ENCODE results near the gene DSTN.
A peak's percentile ranks its signal among the peaks of the same experiment; 100 is the strongest.

Gene DSTN

DNA sequence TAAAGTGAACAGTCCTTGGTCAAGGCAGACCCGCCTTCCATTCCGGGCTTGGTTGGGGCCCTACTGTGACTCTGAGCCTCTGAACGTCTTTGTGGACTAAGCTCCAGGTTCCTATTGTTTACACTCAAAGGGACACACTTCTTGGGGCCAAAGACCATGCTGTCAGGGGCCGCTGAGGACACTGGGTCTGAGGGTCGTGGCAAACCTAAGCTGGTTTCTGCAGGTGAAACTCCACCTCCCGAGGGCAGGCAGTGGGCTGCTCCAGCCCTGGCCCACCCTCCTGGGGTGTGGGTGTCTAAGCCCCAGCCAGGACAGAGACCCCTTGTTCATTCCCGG lies 43.1 kb downstream of the DSTN start:
- Histone ChIP-seq H3K9me3 (ENCODE audit: control insufficient read depth in 1 of 2, low read length in 2 of 2) (no peaks in the 10 kb centered on the region), H3K27ac (ENCODE audit: low read length) (peak overlapping the region; percentile 45), H3K4me3 (ENCODE audit: low read depth in 1 of 2, low read length in 2 of 2) (no peak overlapping the region), H3K4me1 (ENCODE audit: control insufficient read depth in 1 of 2, insufficient read depth in 2 of 2, low read length in 2 of 2) (peaks cover 5 to 76% of the 10 kb centered on the region in 2 donors), H3K36me3 (ENCODE audit: control insufficient read depth in 1 of 2, insufficient read depth in 2 of 2, low read length in 2 of 2) (peaks cover 16 to 30% of the 10 kb centered on the region in 2 donors), H3K27me3 (ENCODE audit: low read depth, low read length) (no peaks in the 10 kb centered on the region)

DNA sequence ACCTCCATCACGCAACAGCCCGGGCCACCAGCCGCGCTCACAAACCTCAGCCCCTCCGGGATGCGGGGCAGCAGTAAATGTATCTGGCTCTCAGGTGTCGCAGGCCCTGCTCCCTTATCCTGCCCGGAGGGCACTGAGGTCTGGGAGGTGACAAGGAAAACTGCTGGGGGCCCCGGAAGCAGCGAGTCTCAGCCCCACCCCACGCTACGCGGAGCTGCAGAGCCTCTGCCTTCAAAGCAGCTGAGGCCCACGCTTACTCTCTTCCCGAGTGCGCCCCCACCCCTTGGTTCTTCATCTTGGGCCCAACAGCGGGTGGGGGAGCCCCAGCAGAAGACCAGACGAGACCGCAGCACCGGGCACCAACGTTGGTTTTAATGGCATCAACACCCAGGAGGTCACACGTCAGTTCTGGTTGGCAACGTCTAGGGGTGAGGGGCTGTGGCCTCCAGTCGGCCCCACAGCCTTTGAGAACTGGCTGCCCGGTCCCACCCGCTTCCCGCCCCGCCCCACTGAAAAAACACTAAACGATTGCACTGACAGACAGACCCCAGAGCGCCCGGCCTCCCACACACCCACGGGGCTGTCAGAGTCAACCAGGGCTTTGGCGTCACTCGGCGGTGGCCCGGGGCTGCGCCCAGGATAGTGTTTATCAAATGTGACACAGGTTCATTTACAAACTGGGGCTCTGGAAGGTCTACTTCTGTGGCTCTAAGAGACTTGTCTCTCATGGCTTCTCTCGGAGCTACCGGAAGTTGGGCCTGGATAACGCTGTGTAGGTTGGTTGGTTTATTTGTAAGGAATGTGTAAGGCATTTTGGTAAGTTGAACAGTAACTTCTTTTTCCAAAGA lies 43.7 kb downstream of the DSTN start:
- H3K4me3 ChIP-seq (ENCODE audit: low read depth in 1 of 2, low read length in 2 of 2): peak overlapping the region in 1 of 2 donors; percentile 29
- H3K4me1 ChIP-seq (ENCODE audit: control insufficient read depth in 1 of 2, insufficient read depth in 2 of 2, low read length in 2 of 2): peaks cover 5 to 76% of the 10 kb centered on the region in 2 donors
- no peaks in the 10 kb centered on the region for H3K27me3 ChIP-seq (ENCODE audit: low read depth, low read length)
- H3K9me3 ChIP-seq (ENCODE audit: control insufficient read depth in 1 of 2, low read length in 2 of 2): no peaks in the 10 kb centered on the region
- peak overlapping the region; percentile 45 for H3K27ac ChIP-seq (ENCODE audit: low read length)
- peaks cover 22 to 32% of the 10 kb centered on the region in 2 donors for H3K36me3 ChIP-seq (ENCODE audit: control insufficient read depth in 1 of 2, insufficient read depth in 2 of 2, low read length in 2 of 2)

DNA sequence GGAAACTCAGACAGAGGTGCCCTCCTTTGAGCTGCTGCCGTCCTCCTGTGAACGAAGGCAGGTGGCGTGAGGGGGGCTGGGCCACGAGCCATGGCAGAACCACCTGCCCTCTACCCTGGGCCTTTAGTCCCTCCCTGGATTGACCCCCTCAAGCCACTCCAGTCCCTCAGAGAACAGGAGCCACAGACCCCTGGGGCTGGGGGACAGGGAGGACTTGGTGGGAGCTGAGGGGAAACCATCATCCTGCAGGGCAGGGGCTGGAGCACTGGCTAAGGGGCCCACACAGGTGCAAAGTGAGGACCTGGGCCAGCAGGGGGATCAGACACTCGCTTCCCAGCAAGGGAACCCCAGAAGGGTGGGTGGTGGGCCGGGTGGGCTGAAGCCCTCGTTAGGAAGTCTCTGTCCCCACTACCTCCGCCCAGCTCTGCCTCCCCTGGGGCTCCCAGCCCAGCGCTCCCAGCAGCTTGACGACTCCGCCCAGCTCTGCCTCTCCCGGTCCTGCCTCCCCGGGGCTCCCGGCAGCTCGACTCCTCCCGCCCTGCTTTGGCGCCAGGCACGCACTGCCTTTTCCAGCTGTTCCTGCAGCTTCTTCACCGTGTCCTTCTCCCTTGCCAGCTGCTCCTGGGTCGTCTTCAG lies 44.4 kb downstream of the DSTN start:
- no peaks in the 10 kb centered on the region for H3K9me3 ChIP-seq (ENCODE audit: control insufficient read depth in 1 of 2, low read length in 2 of 2)
- peak overlapping the region in 1 of 2 donors; percentile 29 for H3K4me3 ChIP-seq (ENCODE audit: low read depth in 1 of 2, low read length in 2 of 2)

DNA sequence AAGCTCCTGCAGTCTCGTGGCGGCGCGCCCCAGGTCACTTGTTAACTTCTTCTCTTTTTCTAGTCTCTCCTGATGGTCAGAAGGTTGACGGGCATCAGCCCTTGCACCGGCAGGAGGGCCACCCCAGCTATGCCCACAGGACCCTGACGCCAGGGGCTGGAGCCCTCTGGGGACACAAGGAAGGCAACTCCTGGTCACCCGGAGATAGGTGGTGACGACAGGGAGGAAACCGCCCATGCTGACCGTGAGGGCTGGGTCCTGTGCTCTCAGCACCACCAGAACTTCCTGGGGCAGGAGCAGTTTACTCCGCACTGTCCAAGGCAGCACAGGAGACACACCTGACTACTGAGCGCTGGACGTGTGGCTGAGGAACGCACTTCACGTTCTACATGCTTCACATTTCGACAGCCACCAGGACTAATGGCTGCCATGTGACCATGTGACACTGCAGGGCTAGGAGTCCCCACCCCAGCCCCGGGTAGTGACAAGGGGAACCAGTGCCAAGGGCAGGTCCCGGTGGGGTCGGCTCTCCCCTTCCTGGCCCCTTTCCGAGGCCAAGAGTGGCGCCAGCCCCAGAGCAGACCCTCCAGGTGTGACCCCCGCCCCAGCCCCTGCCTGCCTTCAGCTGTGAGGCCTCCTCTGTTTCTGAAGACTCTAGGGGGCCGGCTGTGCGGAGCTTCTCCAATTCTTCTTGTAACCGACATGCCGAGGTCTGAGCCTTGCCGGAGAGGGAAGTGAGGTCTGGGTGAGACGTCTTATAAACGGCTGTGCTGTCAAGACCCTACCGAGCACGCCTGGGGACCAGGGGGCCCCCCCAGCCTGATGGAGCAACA lies 45.2 kb downstream of the DSTN start:
- Histone ChIP-seq H3K4me3 (ENCODE audit: low read depth in 1 of 2, low read length in 2 of 2) (peak overlapping the region in 1 of 2 donors; percentile 29), H3K36me3 (ENCODE audit: control insufficient read depth in 1 of 2, insufficient read depth in 2 of 2, low read length in 2 of 2) (peaks cover 27 to 31% of the 10 kb centered on the region in 2 donors), H3K9me3 (ENCODE audit: control insufficient read depth in 1 of 2, low read length in 2 of 2) (no peaks in the 10 kb centered on the region), H3K27ac (ENCODE audit: low read length) (no peak overlapping the region), H3K4me1 (ENCODE audit: control insufficient read depth in 1 of 2, insufficient read depth in 2 of 2, low read length in 2 of 2) (peaks cover 5 to 65% of the 10 kb centered on the region in 2 donors), H3K27me3 (ENCODE audit: low read depth, low read length) (no peaks in the 10 kb centered on the region)

More for the DNA sequence above, 44.4 kb downstream of the DSTN start:
- Histone ChIP-seq H3K36me3 (ENCODE audit: control insufficient read depth in 1 of 2, insufficient read depth in 2 of 2, low read length in 2 of 2) (peaks cover 27 to 31% of the 10 kb centered on the region in 2 donors), H3K4me1 (ENCODE audit: control insufficient read depth in 1 of 2, insufficient read depth in 2 of 2, low read length in 2 of 2) (peaks cover 5 to 72% of the 10 kb centered on the region in 2 donors), H3K27me3 (ENCODE audit: low read depth, low read length) (no peaks in the 10 kb centered on the region), H3K27ac (ENCODE audit: low read length) (no peak overlapping the region)

DNA sequence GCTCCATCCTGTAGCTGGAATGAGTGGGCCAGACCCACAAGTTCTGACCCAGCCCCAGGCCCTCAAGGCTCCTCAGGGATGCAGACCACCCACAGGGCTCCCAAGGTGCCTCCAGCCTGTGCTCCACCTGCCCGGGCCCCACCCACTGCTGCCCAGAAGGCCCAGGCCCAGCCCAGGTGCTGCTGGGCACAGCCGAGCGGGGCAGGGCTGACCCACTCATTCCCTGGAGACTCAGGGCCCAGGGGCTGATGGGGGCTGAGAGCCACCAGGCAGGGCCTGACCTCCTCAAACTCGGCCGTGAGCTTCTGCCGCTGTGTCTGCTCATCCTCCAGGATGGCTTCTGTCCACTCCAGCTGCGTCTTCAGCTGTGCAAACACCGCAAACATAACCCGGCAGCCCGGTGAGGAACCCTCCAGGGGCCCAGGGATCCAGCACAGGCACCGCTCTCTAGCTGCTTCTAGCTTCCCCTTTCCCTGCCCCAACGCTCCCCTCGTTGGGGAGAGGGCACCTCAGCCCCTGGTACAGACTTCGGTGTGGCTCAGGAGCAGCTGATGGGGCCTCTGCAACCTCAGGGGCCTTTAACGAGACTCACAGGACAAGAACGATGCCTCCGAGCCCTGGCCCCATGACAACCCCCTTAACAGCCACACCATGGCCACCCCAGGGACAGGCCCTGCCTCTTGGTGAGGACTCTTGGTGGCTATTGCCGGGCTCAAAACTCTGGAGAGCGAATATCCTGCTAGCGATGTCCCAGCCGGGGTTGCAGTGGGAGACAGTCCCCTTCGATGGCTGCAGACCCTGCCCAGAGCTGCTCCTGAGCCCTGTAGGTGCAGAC lies 46.0 kb downstream of the DSTN start:
- Histone ChIP-seq H3K27me3 (ENCODE audit: low read depth, low read length) (no peaks in the 10 kb centered on the region), H3K4me1 (ENCODE audit: control insufficient read depth in 1 of 2, insufficient read depth in 2 of 2, low read length in 2 of 2) (peaks cover 5 to 58% of the 10 kb centered on the region in 2 donors), H3K4me3 (ENCODE audit: low read depth in 1 of 2, low read length in 2 of 2) (no peak overlapping the region), H3K27ac (ENCODE audit: low read length) (no peak overlapping the region), H3K36me3 (ENCODE audit: control insufficient read depth in 1 of 2, insufficient read depth in 2 of 2, low read length in 2 of 2) (peaks cover 33 to 39% of the 10 kb centered on the region in 2 donors), H3K9me3 (ENCODE audit: control insufficient read depth in 1 of 2, low read length in 2 of 2) (no peaks in the 10 kb centered on the region)

DNA sequence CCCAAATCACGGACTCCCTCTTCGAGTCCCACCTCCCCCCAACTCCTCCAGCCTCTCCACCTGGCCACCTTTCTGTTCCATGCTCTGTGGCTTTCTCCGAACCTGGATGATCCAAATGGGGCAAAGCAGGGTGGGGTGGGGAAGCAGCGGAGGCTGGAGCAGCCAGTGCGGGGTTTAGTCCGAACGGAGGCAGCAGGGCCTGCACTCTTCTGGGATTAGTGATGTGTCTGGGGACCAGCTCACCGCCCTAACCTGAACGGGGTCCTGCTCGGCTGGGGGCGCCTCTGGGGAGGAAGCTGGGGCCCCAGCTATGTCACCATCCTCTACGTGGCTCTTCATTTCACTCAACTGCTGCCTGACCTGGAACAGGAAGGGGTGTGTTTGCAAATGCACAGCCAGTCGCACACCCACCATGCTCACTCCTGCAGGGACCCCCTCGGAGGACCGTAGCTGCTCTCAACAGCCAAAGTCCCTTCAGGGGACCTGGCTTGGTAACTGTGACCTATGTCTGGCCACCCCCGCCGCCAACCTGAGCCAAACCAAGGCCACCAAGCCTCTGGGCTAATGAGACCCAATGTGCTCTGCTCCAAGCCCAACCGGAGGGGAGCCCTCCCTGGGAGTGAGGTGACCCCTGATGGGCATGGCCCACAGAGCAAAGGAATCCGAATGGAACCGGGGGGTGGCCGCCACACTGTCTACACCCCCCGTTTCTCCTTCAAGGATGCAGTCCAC lies 46.8 kb downstream of the DSTN start:
- Histone ChIP-seq H3K9me3 (ENCODE audit: control insufficient read depth in 1 of 2, low read length in 2 of 2) (no peaks in the 10 kb centered on the region), H3K27me3 (ENCODE audit: low read depth, low read length) (no peaks in the 10 kb centered on the region), H3K4me3 (ENCODE audit: low read depth in 1 of 2, low read length in 2 of 2) (no peak overlapping the region), H3K4me1 (ENCODE audit: control insufficient read depth in 1 of 2, insufficient read depth in 2 of 2, low read length in 2 of 2) (peaks cover 5 to 50% of the 10 kb centered on the region in 2 donors), H3K27ac (ENCODE audit: low read length) (no peak overlapping the region), H3K36me3 (ENCODE audit: control insufficient read depth in 1 of 2, insufficient read depth in 2 of 2, low read length in 2 of 2) (peaks cover 41 to 47% of the 10 kb centered on the region in 2 donors)

DNA sequence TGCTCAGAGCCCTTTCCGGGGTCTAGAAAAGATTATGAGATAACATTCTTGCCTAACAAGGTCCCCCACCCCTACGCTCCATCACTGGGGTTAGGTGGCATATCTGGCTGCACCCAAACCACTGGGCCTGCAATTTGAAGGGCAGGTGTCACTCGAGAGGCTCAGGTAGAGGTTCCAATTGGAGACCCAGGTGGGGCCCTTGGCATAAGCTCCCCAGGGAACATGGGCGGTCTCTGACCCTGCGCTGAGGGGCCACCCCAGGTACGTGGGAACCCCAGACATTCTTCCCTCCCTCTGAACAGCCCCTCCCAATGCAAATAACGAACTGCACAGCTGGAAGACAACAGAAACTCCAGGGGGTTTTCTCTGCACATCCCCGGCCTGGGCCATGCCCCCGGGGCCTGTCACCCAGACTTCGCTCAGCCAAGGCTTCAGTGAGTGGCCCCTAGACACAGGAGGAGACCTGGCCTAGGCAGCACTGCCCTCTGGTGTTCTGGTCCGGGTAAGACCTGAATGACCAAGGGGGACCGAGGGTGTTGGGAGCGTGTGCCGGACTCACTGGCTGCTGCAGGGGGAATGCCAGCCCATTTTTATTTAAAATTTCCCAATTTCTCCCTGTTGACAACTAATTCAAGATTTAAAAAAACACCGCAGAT lies 47.5 kb downstream of the DSTN start:
- H3K36me3 ChIP-seq (ENCODE audit: control insufficient read depth in 1 of 2, insufficient read depth in 2 of 2, low read length in 2 of 2): peaks cover 48 to 54% of the 10 kb centered on the region in 2 donors
- H3K27ac ChIP-seq (ENCODE audit: low read length): no peak overlapping the region
- no peaks in the 10 kb centered on the region for H3K9me3 ChIP-seq (ENCODE audit: control insufficient read depth in 1 of 2, low read length in 2 of 2)
- peaks cover 5 to 43% of the 10 kb centered on the region in 2 donors for H3K4me1 ChIP-seq (ENCODE audit: control insufficient read depth in 1 of 2, insufficient read depth in 2 of 2, low read length in 2 of 2)
- no peaks in the 10 kb centered on the region for H3K27me3 ChIP-seq (ENCODE audit: low read depth, low read length)
- no peak overlapping the region for H3K4me3 ChIP-seq (ENCODE audit: low read depth in 1 of 2, low read length in 2 of 2)

DNA sequence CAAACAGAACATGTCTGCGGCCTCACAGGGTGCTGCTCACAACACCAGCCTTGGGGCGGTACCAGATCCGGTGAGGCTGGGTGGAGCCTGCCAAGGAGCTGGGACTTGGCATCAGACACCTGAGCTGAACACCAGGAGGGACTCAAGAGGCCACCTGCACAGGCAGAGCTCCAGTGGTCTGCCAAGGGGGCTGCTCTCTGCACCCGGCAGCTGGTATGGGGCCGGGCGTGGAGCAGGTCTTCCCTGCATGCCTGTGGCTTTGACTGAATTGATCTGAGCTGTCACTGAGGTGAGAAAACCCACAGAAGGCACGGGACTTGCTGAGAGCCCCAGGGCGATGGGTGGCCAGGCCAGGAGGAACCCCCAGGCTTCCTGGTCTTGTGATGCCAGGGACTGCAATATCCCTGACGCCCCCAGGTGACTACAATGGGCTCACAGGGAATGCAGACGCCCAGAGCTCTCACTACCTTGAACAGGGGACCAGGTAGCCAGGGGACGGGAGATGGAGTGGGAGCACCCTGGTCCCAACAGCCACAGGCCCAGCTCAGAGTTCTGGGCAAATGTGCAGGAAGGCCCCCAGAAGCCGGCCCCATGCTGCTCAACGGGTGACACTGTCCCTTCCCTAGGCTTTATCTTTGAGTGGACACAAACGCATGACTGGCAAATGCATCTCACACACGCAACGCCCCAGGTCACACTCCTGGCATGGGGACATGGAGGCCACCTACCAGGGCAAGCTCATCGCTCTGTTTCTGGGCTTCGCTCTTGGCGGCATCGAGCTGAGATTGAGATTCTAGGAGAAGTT lies 48.2 kb downstream of the DSTN start:
- no peak overlapping the region for H3K27ac ChIP-seq (ENCODE audit: low read length)
- no peaks in the 10 kb centered on the region for H3K9me3 ChIP-seq (ENCODE audit: control insufficient read depth in 1 of 2, low read length in 2 of 2)
- H3K36me3 ChIP-seq (ENCODE audit: control insufficient read depth in 1 of 2, insufficient read depth in 2 of 2, low read length in 2 of 2): peaks cover 56 to 61% of the 10 kb centered on the region in 2 donors
- no peak overlapping the region for H3K4me3 ChIP-seq (ENCODE audit: low read depth in 1 of 2, low read length in 2 of 2)
- no peaks in the 10 kb centered on the region for H3K27me3 ChIP-seq (ENCODE audit: low read depth, low read length)
- H3K4me1 ChIP-seq (ENCODE audit: control insufficient read depth in 1 of 2, insufficient read depth in 2 of 2, low read length in 2 of 2): peaks cover 5 to 36% of the 10 kb centered on the region in 2 donors

DNA sequence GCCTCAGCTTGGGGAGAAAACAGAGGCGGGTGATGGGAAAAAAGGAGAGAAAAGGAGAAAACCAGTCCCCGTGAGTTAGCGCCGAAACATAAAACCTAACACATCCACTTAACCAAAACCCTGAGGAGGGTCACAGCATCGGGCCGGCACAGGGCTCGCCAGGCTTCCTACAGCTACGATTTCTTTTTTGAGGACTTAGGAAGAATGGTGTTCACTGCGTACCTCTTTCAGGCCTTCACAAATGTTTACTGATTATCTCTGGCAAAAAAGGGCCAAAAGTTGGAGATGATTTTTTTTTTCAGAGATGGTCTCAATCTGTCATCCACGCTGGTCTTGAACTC lies 48.8 kb downstream of the DSTN start:
- H3K4me1 ChIP-seq (ENCODE audit: control insufficient read depth in 1 of 2, insufficient read depth in 2 of 2, low read length in 2 of 2): peaks cover 5 to 31% of the 10 kb centered on the region in 2 donors
- no peaks in the 10 kb centered on the region for H3K9me3 ChIP-seq (ENCODE audit: control insufficient read depth in 1 of 2, low read length in 2 of 2)
- H3K36me3 ChIP-seq (ENCODE audit: control insufficient read depth in 1 of 2, insufficient read depth in 2 of 2, low read length in 2 of 2): peaks cover 60 to 67% of the 10 kb centered on the region in 2 donors
- H3K27ac ChIP-seq (ENCODE audit: low read length): no peak overlapping the region
- H3K4me3 ChIP-seq (ENCODE audit: low read depth in 1 of 2, low read length in 2 of 2): no peak overlapping the region
- no peaks in the 10 kb centered on the region for H3K27me3 ChIP-seq (ENCODE audit: low read depth, low read length)
